Neuronal stem cell (in vitro differentiated cells): Measurements from ENCODE around the gene CFHR5.

Source experiments
- DNase-seq: peaks from one replicate; pipeline ENCODE4 v3.0.0-alpha.2; 2013; ENCODE audit warnings: low spot score
- H2AFZ ChIP-seq: one replicate; pipeline ENCODE4 v1.6.1; 2013; ENCODE audit warnings: mild to moderate bottlenecking, low read length, inconsistent platforms
- H2AK5ac ChIP-seq: 2 replicates; pipeline ENCODE4 v1.6.1; 2013; ENCODE audit warnings: low read depth, mild to moderate bottlenecking, inconsistent platforms, low read length, moderate library complexity, mixed read lengths
- H2BK120ac ChIP-seq: 2 replicates; pipeline ENCODE4 v1.6.1; 2013; ENCODE audit warnings: low read depth, mild to moderate bottlenecking, inconsistent platforms, low read length, moderate library complexity, mixed read lengths
- H2BK12ac ChIP-seq: one replicate; pipeline ENCODE4 v1.6.1; 2013; ENCODE audit warnings: low read length, inconsistent platforms
- H2BK15ac ChIP-seq: 2 replicates; pipeline ENCODE4 v1.6.1; 2013; ENCODE audit warnings: mild to moderate bottlenecking, low read length, inconsistent platforms, mixed read lengths
- H2BK5ac ChIP-seq: one replicate; pipeline ENCODE4 v1.6.1; 2013; ENCODE audit warnings: inconsistent platforms, mild to moderate bottlenecking, low read length, moderate library complexity
- H3K14ac ChIP-seq: one replicate; pipeline ENCODE4 v1.6.1; 2013; ENCODE audit warnings: low read length, inconsistent platforms
- H3K18ac ChIP-seq: 2 replicates; pipeline ENCODE4 v1.6.1; 2013; ENCODE audit warnings: low read length, inconsistent platforms
- H3K23ac ChIP-seq: 2 replicates; pipeline ENCODE4 v1.6.1; 2013; ENCODE audit warnings: low read depth, mild to moderate bottlenecking, mixed read lengths, low read length, inconsistent platforms; ENCODE audit not compliant: poor library complexity
- H3K27ac ChIP-seq: replicated peaks from 3 replicates; pipeline ENCODE4 v1.5.1; 2013; ENCODE audit warnings: low read length, inconsistent platforms
- H3K27me3 ChIP-seq, 3 experiments: 2 replicates each; pipeline ENCODE4 v1.6.1; 2013; ENCODE audit warnings: low read length in 3 of 3, mild to moderate bottlenecking in 2 of 3, inconsistent platforms in 1 of 3, low read depth in 1 of 3, mixed read lengths in 1 of 3, moderate library complexity in 1 of 3; ENCODE audit not compliant: control insufficient read depth in 3 of 3, insufficient read depth in 3 of 3
- H3K36me3 ChIP-seq, 2 donors: replicated peaks in 1 of 2; 2 replicates each; pipeline ENCODE4 v1.6.1; 2013; ENCODE audit warnings: low read length in 2 of 2; ENCODE audit not compliant: control insufficient read depth in 2 of 2, insufficient read depth in 2 of 2
- H3K4ac ChIP-seq: 2 replicates; pipeline ENCODE4 v1.6.1; 2013; ENCODE audit warnings: inconsistent platforms, mild to moderate bottlenecking, low read length, moderate library complexity
- H3K4me1 ChIP-seq, 2 donors: 1 replicate in 1 of 2; 2 replicates in 1 of 2; pipeline ENCODE4 v1.6.1; 2013; ENCODE audit warnings: low read length in 2 of 2, low read depth in 1 of 2; ENCODE audit not compliant: control insufficient read depth in 2 of 2, insufficient read depth in 1 of 2
- H3K4me2 ChIP-seq: one replicate; pipeline ENCODE4 v1.6.1; 2013; ENCODE audit warnings: mild to moderate bottlenecking, low read length, inconsistent platforms; ENCODE audit not compliant: insufficient read depth, poor library complexity, severe bottlenecking
- H3K4me3 ChIP-seq, 2 donors: 2 replicates each; pipeline ENCODE4 v1.5.1; 2013; ENCODE audit warnings: low read length in 2 of 2, mild to moderate bottlenecking in 2 of 2, inconsistent platforms in 1 of 2, moderate library complexity in 1 of 2
- H3K79me1 ChIP-seq: one replicate; pipeline ENCODE4 v1.6.1; 2013; ENCODE audit warnings: low read depth, mild to moderate bottlenecking, inconsistent platforms, low read length, moderate library complexity
- H3K9ac ChIP-seq: one replicate; pipeline ENCODE4 v1.6.1; 2013; ENCODE audit warnings: mild to moderate bottlenecking, low read depth, low read length, inconsistent platforms; ENCODE audit not compliant: poor library complexity
- H3K9me3 ChIP-seq, 2 donors: replicated peaks in 1 of 2; 2 replicates each; pipeline versions ENCODE3 to v1.6.1; 2013; ENCODE audit warnings: low read length in 2 of 2, mild to moderate bottlenecking in 2 of 2, inconsistent platforms in 1 of 2, low read depth in 1 of 2, mixed read lengths in 1 of 2, moderate library complexity in 1 of 2; ENCODE audit not compliant: control insufficient read depth in 2 of 2, insufficient read depth in 1 of 2
- H4K8ac ChIP-seq: one replicate; pipeline ENCODE4 v1.6.1; 2013; ENCODE audit warnings: low read depth, mild to moderate bottlenecking, inconsistent platforms, low read length, moderate library complexity
- H4K91ac ChIP-seq: one replicate; pipeline ENCODE4 v1.6.1; 2013; ENCODE audit warnings: low read length, low read depth, mild to moderate bottlenecking, inconsistent platforms; ENCODE audit not compliant: poor library complexity
- WGBS, 2 donors: extraction: QIAGEN DNeasy Blood & Tissue Kit; methylation state at CpG; one replicate each; pipeline ENCODE4 v1.1.7; 2013; ENCODE audit warnings: missing lambda C conversion rate in 2 of 2, mixed read lengths in 1 of 2; ENCODE audit not compliant: insufficient read length in 2 of 2, insufficient replicate concordance in 1 of 2; ENCODE audit errors: extremely low coverage in 2 of 2; 5-methylcytosine and 5-hydroxymethylcytosine counted together

The CFHR5 gene

DNA sequence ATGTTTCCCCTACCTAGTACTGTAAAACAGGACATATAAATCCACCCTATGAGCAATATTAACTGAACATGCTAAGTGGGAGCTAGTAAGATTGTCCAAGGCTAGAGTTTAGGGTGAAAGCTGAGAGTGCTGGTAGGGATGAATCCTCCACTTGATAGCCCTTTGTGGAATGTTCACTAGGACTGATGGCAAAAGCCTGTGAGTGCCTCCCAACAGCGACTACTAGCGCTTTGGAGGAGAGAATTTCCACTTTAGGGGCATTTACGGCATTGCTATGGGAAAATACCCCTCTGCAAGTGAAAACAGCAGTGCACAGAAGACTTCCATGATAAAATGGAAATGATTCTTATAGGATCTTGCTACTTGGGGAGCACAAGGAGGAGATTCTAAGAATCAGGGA is 35.9 kb downstream of the CFHR5 start:
- Histone ChIP-seq H3K4me3 (no peak overlapping the region), H3K4ac (no peak overlapping the region), H3K23ac (no peak overlapping the region), H2BK5ac (no peak overlapping the region), H3K27me3 (no peaks in the 10 kb centered on the region), H3K36me3 (no peaks in the 10 kb centered on the region), H4K91ac (no peak overlapping the region), H3K18ac (no peak overlapping the region), H3K4me2 (no peak overlapping the region), H2BK120ac (no peak overlapping the region), H3K79me1 (no peaks in the 10 kb centered on the region), H2BK12ac (no peak overlapping the region), H2BK15ac (no peak overlapping the region), H2AK5ac (no peak overlapping the region), H3K9ac (no peak overlapping the region), H3K4me1 (no peaks in the 10 kb centered on the region), H3K9me3 (peaks cover 0 to 4% of the 10 kb centered on the region in 2 donors), H4K8ac (no peak overlapping the region), H2AFZ (no peak overlapping the region), H3K14ac (no peak overlapping the region), H3K27ac (no peak overlapping the region)
- DNase-seq = no peak
- no CpG with 5 or more reads among the region's 3 CpGs for WGBS, 2 donors

DNA sequence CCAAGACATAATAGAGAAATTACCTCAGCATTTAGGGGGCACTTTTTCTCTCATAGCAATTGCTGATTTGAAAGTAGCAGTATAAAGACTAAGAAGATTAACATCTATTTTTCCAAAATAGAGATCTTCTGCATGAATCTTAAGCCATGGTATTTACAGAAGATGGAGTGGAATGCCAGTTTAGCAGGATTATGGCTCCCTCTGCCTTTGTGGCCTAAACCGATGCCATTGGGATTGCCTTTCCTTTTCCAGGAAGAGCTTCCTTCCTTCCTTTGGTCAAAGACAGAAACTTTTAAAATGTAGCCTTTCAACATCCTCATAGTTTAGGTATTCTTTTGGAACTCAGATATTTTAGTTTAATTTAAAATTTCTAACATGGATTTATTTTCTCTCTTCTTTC is 39.4 kb downstream of the CFHR5 start:
- H3K79me1 ChIP-seq = no peaks in the 10 kb centered on the region
- H3K14ac ChIP-seq = no peak overlapping the region
- H4K8ac ChIP-seq = no peak overlapping the region
- DNase-seq = no peak
- H2AFZ ChIP-seq = no peak overlapping the region
- no peaks in the 10 kb centered on the region for H3K4me1 ChIP-seq
- no peak overlapping the region for H3K23ac ChIP-seq
- no peak overlapping the region for H2BK12ac ChIP-seq
- H3K4me2 ChIP-seq = no peak overlapping the region
- H3K18ac ChIP-seq = no peak overlapping the region
- H3K4ac ChIP-seq = no peak overlapping the region
- H3K4me3 ChIP-seq = no peak overlapping the region
- peaks cover 0 to 1% of the 10 kb centered on the region in 2 donors for H3K9me3 ChIP-seq
- H2BK120ac ChIP-seq = no peak overlapping the region
- no peak overlapping the region for H2BK5ac ChIP-seq
- no CpG with 5 or more reads among the region's 1 CpG for WGBS, 2 donors
- H2AK5ac ChIP-seq = no peak overlapping the region
- H4K91ac ChIP-seq = no peak overlapping the region
- no peaks in the 10 kb centered on the region for H3K36me3 ChIP-seq
- H2BK15ac ChIP-seq = no peak overlapping the region
- H3K9ac ChIP-seq = no peak overlapping the region
- H3K27ac ChIP-seq = no peak overlapping the region
- H3K27me3 ChIP-seq = no peaks in the 10 kb centered on the region

DNA sequence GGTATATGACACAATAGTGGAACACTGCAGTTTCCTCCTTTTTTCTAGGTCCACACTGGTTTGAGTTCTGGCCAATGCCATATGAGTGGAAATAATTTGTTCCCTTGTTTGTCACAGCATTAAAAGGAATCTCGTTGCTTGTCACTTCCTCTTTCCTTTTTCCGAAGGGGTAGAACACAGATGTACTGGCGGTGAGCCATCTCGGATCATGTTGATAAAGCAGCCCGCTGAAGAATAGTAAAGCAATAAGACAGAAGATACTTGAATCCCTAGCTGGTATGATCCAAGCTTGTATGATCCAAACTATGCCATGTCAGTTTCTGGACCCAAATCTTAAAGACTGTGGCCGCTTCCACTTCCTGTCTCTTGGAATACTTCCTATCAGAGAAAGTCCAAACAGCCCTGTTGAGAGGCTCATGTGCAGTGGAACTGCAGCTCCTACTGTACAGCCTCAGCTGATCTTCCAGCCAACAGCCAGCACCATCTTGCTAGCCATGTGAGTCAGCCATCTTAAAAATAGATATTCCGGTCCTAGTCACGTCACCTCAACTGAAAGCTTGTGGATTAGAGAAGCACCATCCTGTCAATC is 40.3 kb downstream of the CFHR5 start:
- Histone ChIP-seq H3K9ac (no peak overlapping the region), H2AK5ac (no peak overlapping the region), H3K4me2 (no peak overlapping the region), H3K79me1 (no peaks in the 10 kb centered on the region), H3K4me3 (no peak overlapping the region), H4K8ac (no peak overlapping the region), H2BK120ac (no peak overlapping the region), H3K36me3 (no peaks in the 10 kb centered on the region), H3K27me3 (no peaks in the 10 kb centered on the region), H3K9me3 (no peaks in the 10 kb centered on the region), H2BK15ac (no peak overlapping the region), H2BK12ac (no peak overlapping the region), H3K27ac (no peak overlapping the region), H3K14ac (no peak overlapping the region), H3K23ac (no peak overlapping the region), H3K18ac (no peak overlapping the region), H3K4me1 (no peaks in the 10 kb centered on the region), H2AFZ (peak overlapping the region; percentile 72), H4K91ac (no peak overlapping the region), H2BK5ac (no peak overlapping the region), H3K4ac (no peak overlapping the region)
- no peak for DNase-seq
- WGBS, 2 donors = no CpG with 5 or more reads among the region's 8 CpGs

DNA sequence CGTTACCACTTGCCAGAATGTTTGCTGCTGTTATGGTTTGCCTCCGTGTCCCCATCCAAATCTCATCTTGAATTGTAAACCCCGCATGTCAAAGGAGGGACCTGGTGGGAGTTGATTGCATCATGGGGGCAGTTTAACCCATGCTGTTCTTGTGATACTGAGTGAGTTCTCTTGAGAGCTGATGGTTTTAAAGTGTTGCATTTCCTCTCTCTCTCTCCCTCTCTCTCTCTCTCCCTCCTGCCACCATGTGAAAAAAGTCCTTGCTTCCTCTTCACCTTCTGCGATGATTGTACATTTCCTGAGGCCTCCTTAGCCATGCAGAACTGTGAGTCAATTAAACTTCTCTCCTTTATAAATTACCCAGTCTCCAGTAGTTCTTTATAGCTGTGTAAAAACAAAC is 44.4 kb downstream of the CFHR5 start:
- H3K27me3 ChIP-seq = no peaks in the 10 kb centered on the region
- H2BK5ac ChIP-seq = no peak overlapping the region
- H4K91ac ChIP-seq = no peak overlapping the region
- H3K36me3 ChIP-seq = no peaks in the 10 kb centered on the region
- H2AK5ac ChIP-seq = no peak overlapping the region
- peak overlapping the region; percentile 52 for H2AFZ ChIP-seq
- no peak overlapping the region for H2BK15ac ChIP-seq
- no peak overlapping the region for H3K23ac ChIP-seq
- no peak overlapping the region for H3K4ac ChIP-seq
- H3K18ac ChIP-seq = no peak overlapping the region
- H3K14ac ChIP-seq = no peak overlapping the region
- DNase-seq = no peak
- H3K9me3 ChIP-seq = no peaks in the 10 kb centered on the region
- no peak overlapping the region for H3K9ac ChIP-seq
- H2BK120ac ChIP-seq = no peak overlapping the region
- no peak overlapping the region for H2BK12ac ChIP-seq
- no peak overlapping the region for H4K8ac ChIP-seq
- no peak overlapping the region for H3K27ac ChIP-seq
- H3K4me3 ChIP-seq = no peak overlapping the region
- H3K4me1 ChIP-seq = no peaks in the 10 kb centered on the region
- no peak overlapping the region for H3K4me2 ChIP-seq
- WGBS, 2 donors = no CpG with 5 or more reads among the region's 4 CpGs
- no peaks in the 10 kb centered on the region for H3K79me1 ChIP-seq
